DOHH2 (cell line): ENCODE data around the gene AP3B1.

Source experiments
- H3F3A ChIP-seq: fragments of 200-600 bp; sonication (generic), shearing (Covaris generic); 2 replicates; pipeline ENCODE4 v1.6.0; 2016; ENCODE audit warnings: antibody characterized with exemption, mild to moderate bottlenecking; ENCODE audit not compliant: control insufficient read depth, insufficient read depth
- H3K27ac ChIP-seq: fragments of 200-600 bp; sonication (generic); 2 replicates; pipeline ENCODE4 v1.5.1; 2014; ENCODE audit warnings: low read depth, mild to moderate bottlenecking, low read length, moderate library complexity
- H3K27me3 ChIP-seq: fragments of 200-600 bp; sonication (generic); 2 replicates; pipeline ENCODE4 v1.6.1; 2014; ENCODE audit warnings: mild to moderate bottlenecking, low read length, mixed read lengths; ENCODE audit not compliant: control insufficient read depth
- H3K36me3 ChIP-seq: fragments of 200-600 bp; sonication (generic); 2 replicates; pipeline ENCODE4 v1.6.1; 2014; ENCODE audit warnings: mild to moderate bottlenecking, low read length, moderate library complexity, mixed read lengths; ENCODE audit not compliant: control insufficient read depth
- H3K4me1 ChIP-seq: fragments of 200-600 bp; sonication (generic); 2 replicates; pipeline ENCODE4 v1.6.1; 2014; ENCODE audit warnings: mild to moderate bottlenecking, low read length, mixed read lengths; ENCODE audit not compliant: control insufficient read depth
- H3K4me2 ChIP-seq: fragments of 200-600 bp; sonication (generic); 2 replicates; pipeline ENCODE4 v1.6.0; 2014; ENCODE audit warnings: mild to moderate bottlenecking, low read length, moderate library complexity
- H3K4me3 ChIP-seq: fragments of 200-600 bp; sonication (generic); 2 replicates; pipeline ENCODE4 v1.5.1; 2014; ENCODE audit warnings: mild to moderate bottlenecking, low read length, mixed read lengths
- H3K79me2 ChIP-seq: fragments of 200-600 bp; sonication (generic); 2 replicates; pipeline ENCODE4 v1.6.1; 2014; ENCODE audit warnings: mild to moderate bottlenecking, low read length, mixed read lengths; ENCODE audit not compliant: control insufficient read depth
- H3K9me2 ChIP-seq: fragments of 200-600 bp; sonication (generic); replicated peaks from 2 replicates; pipeline ENCODE4 v1.6.1; 2014; ENCODE audit warnings: mild to moderate bottlenecking, low read length, mixed read lengths; ENCODE audit not compliant: control insufficient read depth
- H3K9me3 ChIP-seq: fragments of 200-600 bp; sonication (generic); 2 replicates; pipeline ENCODE4 v1.6.1; 2014; ENCODE audit warnings: antibody characterized with exemption, low read length, mixed read lengths; ENCODE audit not compliant: control insufficient read depth, insufficient read depth
- H4K20me1 ChIP-seq: fragments of 200-600 bp; sonication (generic); 2 replicates; pipeline ENCODE4 v1.6.0; 2014; ENCODE audit warnings: low read depth, mild to moderate bottlenecking, antibody characterized with exemption, low read length, moderate library complexity; ENCODE audit not compliant: control insufficient read depth, insufficient read depth
- CTCF ChIP-seq: fragments of 200-600 bp; sonication (generic); IDR thresholded peaks from one replicate; pipeline ENCODE4 v1.5.1; 2014; ENCODE audit warnings: antibody characterized with exemption, mild to moderate bottlenecking, low read depth, low read length; ENCODE audit not compliant: poor library complexity, severe bottlenecking
- EZH2phosphoT487 ChIP-seq: fragments of 200-600 bp; sonication (generic); IDR thresholded peaks from 2 replicates; pipeline ENCODE4 v1.6.1; 2017; ENCODE audit warnings: borderline replicate concordance, mild to moderate bottlenecking, antibody characterized with exemption, low read length, moderate library complexity, mixed read lengths

AP3B1 gene

GRCh38 chr5:78328585-78329173 lies 34.2 kb upstream of the AP3B1 start:
- H3F3A ChIP-seq = no peaks in the 10 kb centered on the region
- no peaks in the 10 kb centered on the region for H3K4me1 ChIP-seq
- H3K27ac ChIP-seq = no peak overlapping the region
- H3K36me3 ChIP-seq = no peaks in the 10 kb centered on the region
- no peaks in the 10 kb centered on the region for H3K79me2 ChIP-seq
- H3K9me2 ChIP-seq = no peaks in the 10 kb centered on the region
- no peaks in the 10 kb centered on the region for H4K20me1 ChIP-seq
- TF ChIP-seq CTCF = no peak
- no peak for TF ChIP-seq EZH2phosphoT487
- H3K27me3 ChIP-seq = no peaks in the 10 kb centered on the region; the same call in 1 of the 2 replicates
- H3K9me3 ChIP-seq = no peaks in the 10 kb centered on the region
- H3K4me2 ChIP-seq = no peak overlapping the region
- H3K4me3 ChIP-seq = no peak overlapping the region

GRCh38 chr5:78327761-78328510 lies 33.4 kb upstream of the AP3B1 start:
- no peak overlapping the region for H3K27ac ChIP-seq
- H3K36me3 ChIP-seq = no peaks in the 10 kb centered on the region
- H3K4me2 ChIP-seq = no peak overlapping the region
- H3K4me1 ChIP-seq = no peaks in the 10 kb centered on the region
- no peaks in the 10 kb centered on the region for H3K79me2 ChIP-seq
- no peaks in the 10 kb centered on the region for H3K9me2 ChIP-seq
- no peaks in the 10 kb centered on the region; the same call in 1 of the 2 replicates for H3K27me3 ChIP-seq
- H3K4me3 ChIP-seq = no peak overlapping the region
- no peaks in the 10 kb centered on the region for H3F3A ChIP-seq
- TF ChIP-seq CTCF = no peak
- TF ChIP-seq EZH2phosphoT487 = no peak
- no peaks in the 10 kb centered on the region for H4K20me1 ChIP-seq
- no peaks in the 10 kb centered on the region for H3K9me3 ChIP-seq

GRCh38 chr5:78326930-78327329 lies 32.4 kb upstream of the AP3B1 start:
- TF ChIP-seq EZH2phosphoT487 (no peak), CTCF (no peak)
- no peaks in the 10 kb centered on the region for H3F3A ChIP-seq
- H3K4me3 ChIP-seq = no peak overlapping the region
- H3K9me2 ChIP-seq = no peaks in the 10 kb centered on the region
- no peaks in the 10 kb centered on the region for H3K9me3 ChIP-seq
- H3K4me2 ChIP-seq = no peak overlapping the region
- H3K27me3 ChIP-seq = no peaks in the 10 kb centered on the region; the same call in 1 of the 2 replicates
- H3K27ac ChIP-seq = no peak overlapping the region
- H4K20me1 ChIP-seq = no peaks in the 10 kb centered on the region
- H3K36me3 ChIP-seq = no peaks in the 10 kb centered on the region
- no peaks in the 10 kb centered on the region for H3K4me1 ChIP-seq
- no peaks in the 10 kb centered on the region for H3K79me2 ChIP-seq
